HCT116 (cell line): ENCODE data around the gene SAMD4A. TPM values are rescaled to one million over a fixed set of nuclear protein-coding genes. Genes with fewer than 3 reads are reported as not detected.
A peak's percentile ranks its signal among the peaks of the same experiment; 100 is the strongest.

ENCODE experiments used
- ATAC-seq: fragments of 200-7000 bp; cut with Tn5 transposase; 2 replicates; pipeline ENCODE4 v1.9.1; 2020; ENCODE audit warnings: mild to moderate bottlenecking, moderate library complexity
- BruUV-seq: library from RNA; stranded (reverse); fragments of 400-500 nt; replicated peaks from 2 replicates; lab custom pipeline; 2021; lab: Mats Ljungman, UMichigan
- CTCF ChIA-PET: fragments of 300-600 bp; sonication (Branson Sonifier 250); formaldehyde crosslinking; loops from one replicate; lab custom pipeline; 2021; ENCODE audit warnings: antibody characterized with exemption; lab: Charles Lee
- POLR2A ChIA-PET: fragments of 300-600, 350-600 bp; sonication (Branson Sonifier 250); formaldehyde crosslinking; loops from one replicate; lab custom pipeline; 2021; ENCODE audit warnings: antibody characterized with exemption; lab: Charles Lee
- RAD21 ChIA-PET, 2 experiments: fragments of 300-600 bp; sonication (Branson Sonifier 250); formaldehyde crosslinking; loops; one replicate each; lab custom pipeline; 2023; ENCODE audit warnings: low total read pairs in 2 of 2; ENCODE audit not compliant: uncharacterized antibody in 2 of 2, unreplicated experiment in 2 of 2, low non-redundant PET in 1 of 2; lab: Charles Lee
- DNase-seq: peaks from one replicate; pipeline ENCODE4 v3.0.0-alpha.2; 2010; ENCODE audit warnings: low read depth, low spot score
- H2AFZ ChIP-seq: fragments of 200-600 bp; shearing (Covaris generic), sonication (generic); 2 replicates; pipeline ENCODE4 v1.6.1; 2017; ENCODE audit warnings: low read depth, mixed run types, mixed read lengths, antibody characterized with exemption, low read length; ENCODE audit not compliant: poor library complexity, severe bottlenecking
- H3K27ac ChIP-seq: 2 replicates; pipeline ENCODE4 v1.5.1; 2012; ENCODE audit warnings: low read depth, low read length
- H3K27me3 ChIP-seq: fragments of 200-600 bp; sonication (generic); 2 replicates; pipeline ENCODE4 v1.6.1; 2016; ENCODE audit warnings: mixed run types, low read length, mixed read lengths; ENCODE audit not compliant: insufficient read depth
- H3K36me3 ChIP-seq, 2 experiments: fragments of 200-500 bp in 1 of 2; fragments of 200-600 bp in 1 of 2; sonication (Bioruptor generic) in 1 of 2; sonication (generic) in 1 of 2; 2 replicates each; pipeline versions ENCODE4 v1.5.1 to v1.6.1; 2014 to 2016; ENCODE audit warnings: low read length in 2 of 2, inconsistent platforms in 1 of 2, mixed read lengths in 1 of 2, mixed run types in 1 of 2; ENCODE audit not compliant: insufficient read depth in 2 of 2, control insufficient read depth in 1 of 2
- H3K4me1 ChIP-seq, 2 experiments: fragments of 200-600 bp in 1 of 2; sonication (generic) in 1 of 2; 2 replicates each; pipeline versions ENCODE4 v1.5.1 to v1.6.1; 2012 to 2017; ENCODE audit warnings: low read length in 2 of 2, inconsistent platforms in 1 of 2, mild to moderate bottlenecking in 1 of 2, mixed read lengths in 1 of 2, mixed run types in 1 of 2, moderate library complexity in 1 of 2; ENCODE audit not compliant: insufficient read depth in 2 of 2, control insufficient read depth in 1 of 2
- H3K4me2 ChIP-seq: fragments of 200-600 bp; sonication (generic); 2 replicates; pipeline ENCODE4 v1.6.1; 2017; ENCODE audit warnings: mixed run types, low read length, mixed read lengths
- H3K4me3 ChIP-seq, 2 experiments: fragments of 200-600 bp in 1 of 2; sonication (generic) in 1 of 2; replicated peaks in 1 of 2; 2 replicates each; pipeline ENCODE4 v1.5.1; 2011 to 2016; ENCODE audit warnings: low read length in 2 of 2, control low read depth in 1 of 2, low read depth in 1 of 2, mild to moderate bottlenecking in 1 of 2, mixed read lengths in 1 of 2, mixed run types in 1 of 2
- H3K79me2 ChIP-seq: fragments of 200-600 bp; sonication (generic); 2 replicates; pipeline ENCODE4 v1.6.1; 2017; ENCODE audit warnings: mild to moderate bottlenecking, mixed run types, low read length, moderate library complexity, mixed read lengths; ENCODE audit not compliant: insufficient read depth
- H3K9ac ChIP-seq: fragments of 200-600 bp; sonication (generic); 2 replicates; pipeline ENCODE4 v1.6.1; 2016; ENCODE audit warnings: low read length, mixed read lengths
- H3K9me2 ChIP-seq: fragments of 200-600 bp; sonication (generic), shearing (Covaris generic); 2 replicates; pipeline ENCODE4 v1.6.1; 2017; ENCODE audit warnings: mixed run types, mild to moderate bottlenecking, moderate library complexity; ENCODE audit not compliant: insufficient read depth
- H3K9me3 ChIP-seq, 2 experiments: fragments of 200-500 bp in 1 of 2; fragments of 200-600 bp in 1 of 2; sonication (Bioruptor generic) in 1 of 2; sonication (generic) in 1 of 2; 2 replicates each; pipeline ENCODE4 v1.6.1; 2014 to 2017; ENCODE audit warnings: low read length in 2 of 2, mixed read lengths in 2 of 2, inconsistent platforms in 1 of 2, low read depth in 1 of 2, mild to moderate bottlenecking in 1 of 2, mixed run types in 1 of 2, moderate library complexity in 1 of 2; ENCODE audit not compliant: control insufficient read depth in 1 of 2, insufficient read depth in 1 of 2
- H4K20me1 ChIP-seq: fragments of 200-600 bp; sonication (generic), shearing (Covaris generic); 2 replicates; pipeline ENCODE4 v1.6.1; 2017; ENCODE audit warnings: mixed run types, mild to moderate bottlenecking, moderate library complexity; ENCODE audit not compliant: insufficient read depth
- ATF3 ChIP-seq: IDR thresholded peaks from 2 replicates; pipeline ENCODE4 v1.6.1; 2012
- CBX3 ChIP-seq: IDR thresholded peaks from 2 replicates; pipeline ENCODE4 v1.6.1; 2012; ENCODE audit warnings: low read depth
- CEBPB ChIP-seq: IDR thresholded peaks from 2 replicates; pipeline ENCODE4 v1.6.1; 2012; ENCODE audit warnings: low read depth
- EZH2 ChIP-seq: fragments of 200-600 bp; sonication (generic); IDR thresholded peaks from 2 replicates; pipeline ENCODE4 v1.6.1; 2017; ENCODE audit warnings: antibody characterized with exemption, mixed run types
- JUND ChIP-seq: IDR thresholded peaks from 2 replicates; pipeline ENCODE4 v1.6.1; 2012
- POLR2AphosphoS5 ChIP-seq: IDR thresholded peaks from 2 replicates; pipeline ENCODE4 v1.6.1; 2011; ENCODE audit warnings: mild to moderate bottlenecking, low read depth, low read length, moderate library complexity
- REST ChIP-seq: IDR thresholded peaks from 2 replicates; pipeline ENCODE4 v1.6.1; 2012; ENCODE audit warnings: low read depth
- SIN3A ChIP-seq: IDR thresholded peaks from 2 replicates; pipeline ENCODE4 v1.6.1; 2012; ENCODE audit warnings: low read depth
- SP1 ChIP-seq: IDR thresholded peaks from 2 replicates; pipeline ENCODE4 v1.6.1; 2012; ENCODE audit warnings: low read depth
- TCF7L2 ChIP-seq: IDR thresholded peaks from 2 replicates; pipeline ENCODE4 v1.7.0; 2011; ENCODE audit warnings: borderline replicate concordance, inconsistent platforms; ENCODE audit not compliant: insufficient read depth, insufficient read length; ENCODE audit errors: extremely low read depth
- YY1 ChIP-seq: IDR thresholded peaks from 2 replicates; pipeline ENCODE4 v1.6.1; 2011; ENCODE audit warnings: low read length, low read depth, moderate library complexity, mild to moderate bottlenecking; ENCODE audit not compliant: insufficient replicate concordance; ENCODE audit errors: extremely low read depth
- intact Hi-C: fragments of 100-400 bp; cut with micrococcal nuclease; formaldehyde crosslinking; loops from 2 replicates; pipeline ENCODE4 v1.10.0; 2022
- total RNA-seq: library from RNA; stranded (reverse); gene quantifications from one replicate; pipeline ENCODE4 v1.2.1, GENCODE V29; 2021; ENCODE audit not compliant: unreplicated experiment
- TF ChIP-seq, protein P1 (sequence below): IDR thresholded peaks from 2 replicates; pipeline ENCODE4 v1.6.1; 2012

Gene SAMD4A
- total RNA-seq, 1 experiment from 2014 or later = 9.0 TPM

DNA sequence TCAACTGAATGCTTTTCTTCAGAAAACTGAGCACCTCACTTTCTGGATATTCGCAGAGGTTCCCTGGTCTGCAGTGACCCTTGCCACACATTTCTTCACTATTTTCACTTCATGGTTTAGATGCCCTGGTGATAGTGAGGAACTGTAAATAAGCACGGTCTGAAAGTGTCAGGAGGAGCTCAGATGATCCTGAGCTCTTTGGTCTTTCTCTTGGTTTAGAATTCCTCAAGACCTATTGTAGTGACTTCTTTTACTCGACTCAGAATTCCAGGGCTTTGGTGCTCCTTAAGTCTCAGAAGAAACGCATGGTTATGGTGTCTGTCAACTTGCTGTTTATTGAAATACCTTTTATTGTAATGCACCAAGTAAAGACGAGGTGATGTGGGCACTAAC lies 84.0 kb downstream of the SAMD4A start:
- peaks cover 52 to 61% of the 10 kb centered on the region in 2 experiments for H3K4me1 ChIP-seq
- no peaks in the 10 kb centered on the region for H4K20me1 ChIP-seq
- H3K27ac ChIP-seq = no peak overlapping the region; the same call in 1 of the 2 replicates
- RAD21 ChIA-PET = no interaction called here
- peak overlapping the region; percentile 37 for H3K9ac ChIP-seq
- peak overlapping the region in 1 of 2 experiments; percentile 37; a peak in 2 of 4 replicates for H3K4me3 ChIP-seq
- H3K36me3 ChIP-seq = no peaks in the 10 kb centered on the region
- DNase-seq (no peak), ATAC-seq (no peak)
- no peaks in the 10 kb centered on the region for H3K27me3 ChIP-seq
- intact Hi-C loops = loop anchor here (5.0 kb wide), 1 partner anchor 84 kb away; the partner anchor contains the start of gene SAMD4A
- TF ChIP-seq POLR2AphosphoS5 (no peak), JUND (no peak), ATF3 (no peak), SP1 (no peak), TCF7L2 (no peak), CEBPB (no peak), CBX3 (no peak), REST (no peak), EZH2 (no peak), YY1 (no peak), SIN3A (no peak)
- TF ChIP-seq, protein P1, sequence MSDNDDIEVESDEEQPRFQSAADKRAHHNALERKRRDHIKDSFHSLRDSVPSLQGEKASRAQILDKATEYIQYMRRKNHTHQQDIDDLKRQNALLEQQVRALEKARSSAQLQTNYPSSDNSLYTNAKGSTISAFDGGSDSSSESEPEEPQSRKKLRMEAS = no peak
- H3K4me2 ChIP-seq = peak overlapping the region; percentile 80
- H3K9me2 ChIP-seq = no peaks in the 10 kb centered on the region
- H3K79me2 ChIP-seq = no peaks in the 10 kb centered on the region; the same call in 1 of the 2 replicates
- no peak overlapping the region for H2AFZ ChIP-seq
- CTCF ChIA-PET = no interaction called here
- POLR2A ChIA-PET = no interaction called here
- no TSS peak for BruUV-seq
- no peaks in the 10 kb centered on the region for H3K9me3 ChIP-seq
